WTC11 (cell line): ENCODE data around the gene FER.

Experiments used
- CBFB ChIP-seq: sonication (generic); formaldehyde crosslinking; IDR thresholded peaks from 2 replicates; pipeline ENCODE4 v1.8.1; 2022; ENCODE audit warnings: mild to moderate bottlenecking, low read depth, missing genetic modification reagents
- IRF2 ChIP-seq: sonication (generic); formaldehyde crosslinking; IDR thresholded peaks from 2 replicates; pipeline ENCODE4 v1.8.0; 2022; ENCODE audit warnings: low read depth, missing genetic modification reagents, borderline replicate concordance
- RELA ChIP-seq: sonication (generic); formaldehyde crosslinking; IDR thresholded peaks from 2 replicates; pipeline ENCODE4 v1.8.1; 2022; ENCODE audit warnings: missing genetic modification reagents, mild to moderate bottlenecking, borderline replicate concordance
- TEAD4 ChIP-seq: sonication (generic); formaldehyde crosslinking; IDR thresholded peaks from 2 replicates; pipeline ENCODE4 v1.8.0; 2022; ENCODE audit warnings: mild to moderate bottlenecking, missing genetic modification reagents
- TF ChIP-seq, protein P1 (sequence below): sonication (generic); formaldehyde crosslinking; IDR thresholded peaks from 2 replicates; pipeline ENCODE4 v1.8.0; 2022; ENCODE audit warnings: mild to moderate bottlenecking, missing genetic modification reagents
- TF ChIP-seq, protein P2 (sequence below): sonication (generic); formaldehyde crosslinking; IDR thresholded peaks from 2 replicates; pipeline ENCODE4 v1.8.0; 2022; ENCODE audit warnings: mild to moderate bottlenecking, missing genetic modification reagents
- TF ChIP-seq, protein P3 (sequence below): sonication (generic); formaldehyde crosslinking; IDR thresholded peaks from 2 replicates; pipeline ENCODE4 v1.8.1; 2023; ENCODE audit warnings: mild to moderate bottlenecking, missing genetic modification reagents, moderate library complexity

DNA sequence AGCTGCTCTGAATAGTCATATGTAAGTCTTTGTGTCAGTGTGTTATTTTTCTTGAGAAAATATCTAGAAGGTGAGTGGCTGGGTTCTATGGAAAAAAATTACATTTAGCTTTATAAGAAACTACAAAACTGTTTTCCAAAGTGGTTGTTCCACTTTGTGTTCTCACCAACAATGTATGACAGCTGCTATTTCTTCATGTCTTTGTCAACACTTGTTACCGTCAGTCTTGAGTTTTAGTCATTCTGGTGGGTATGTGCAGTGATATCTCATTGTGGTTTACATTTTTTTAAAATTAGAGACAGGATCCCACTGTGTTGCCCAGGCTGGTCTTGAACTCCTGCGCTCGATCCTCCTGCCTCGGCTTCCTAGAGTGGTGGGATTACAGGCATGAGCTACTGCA lies 415.6 kb downstream of the FER start:
- no peak for TF ChIP-seq RELA (CRISPR knock-in tag)
- no peak for TF ChIP-seq IRF2 (CRISPR knock-in tag)
- no peak for TF ChIP-seq TEAD4 (CRISPR knock-in tag)
- TF ChIP-seq, protein P1, sequence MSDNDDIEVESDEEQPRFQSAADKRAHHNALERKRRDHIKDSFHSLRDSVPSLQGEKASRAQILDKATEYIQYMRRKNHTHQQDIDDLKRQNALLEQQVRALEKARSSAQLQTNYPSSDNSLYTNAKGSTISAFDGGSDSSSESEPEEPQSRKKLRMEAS (CRISPR knock-in tag): no peak
- TF ChIP-seq CBFB: no peak
- TF ChIP-seq, protein P2, sequence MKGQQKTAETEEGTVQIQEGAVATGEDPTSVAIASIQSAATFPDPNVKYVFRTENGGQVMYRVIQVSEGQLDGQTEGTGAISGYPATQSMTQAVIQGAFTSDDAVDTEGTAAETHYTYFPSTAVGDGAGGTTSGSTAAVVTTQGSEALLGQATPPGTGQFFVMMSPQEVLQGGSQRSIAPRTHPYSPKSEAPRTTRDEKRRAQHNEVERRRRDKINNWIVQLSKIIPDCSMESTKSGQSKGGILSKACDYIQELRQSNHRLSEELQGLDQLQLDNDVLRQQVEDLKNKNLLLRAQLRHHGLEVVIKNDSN (CRISPR knock-in tag): no peak
- TF ChIP-seq, protein P3, sequence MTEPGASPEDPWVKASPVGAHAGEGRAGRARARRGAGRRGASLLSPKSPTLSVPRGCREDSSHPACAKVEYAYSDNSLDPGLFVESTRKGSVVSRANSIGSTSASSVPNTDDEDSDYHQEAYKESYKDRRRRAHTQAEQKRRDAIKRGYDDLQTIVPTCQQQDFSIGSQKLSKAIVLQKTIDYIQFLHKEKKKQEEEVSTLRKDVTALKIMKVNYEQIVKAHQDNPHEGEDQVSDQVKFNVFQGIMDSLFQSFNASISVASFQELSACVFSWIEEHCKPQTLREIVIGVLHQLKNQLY (CRISPR knock-in tag): no peak
